Kidney (tissue), 14 donors: ENCODE results near the gene RSL1D1. TPM values are rescaled to one million over a fixed set of nuclear protein-coding genes. Genes with fewer than 3 reads are reported as not detected.

ENCODE experiments used
- DNase-seq, 5 donors: peaks; one replicate each; pipeline ENCODE4 v3.0.0-alpha.2; 2013 to 2020
- FAIRE-seq: peaks from 2 replicates; lab custom pipeline; 2012; peaks lifted over from hg19 to GRCh38; lab: Jason Lieb, UNC
- H3K27ac ChIP-seq, 2 donors: one replicate each; pipeline ENCODE4 v1.7.0; 2013; ENCODE audit warnings: low read depth in 2 of 2, low read length in 2 of 2, inconsistent platforms in 1 of 2
- H3K27me3 ChIP-seq: one replicate; pipeline ENCODE4 v1.7.1; 2013; ENCODE audit warnings: low read length, inconsistent platforms; ENCODE audit not compliant: control insufficient read depth, insufficient read depth
- H3K36me3 ChIP-seq, 3 donors: one replicate each; pipeline versions ENCODE4 v1.7.0 to v1.7.1; 2013; ENCODE audit warnings: low read length in 3 of 3, control low read depth in 1 of 3, inconsistent platforms in 1 of 3; ENCODE audit not compliant: insufficient read depth in 3 of 3, control insufficient read depth in 2 of 3
- H3K4me1 ChIP-seq, 3 donors: one replicate each; pipeline versions ENCODE4 v1.7.0 to v1.7.1; 2013; ENCODE audit warnings: low read length in 3 of 3, inconsistent platforms in 1 of 3, low read depth in 1 of 3; ENCODE audit not compliant: control insufficient read depth in 2 of 3, insufficient read depth in 2 of 3
- H3K4me3 ChIP-seq, 3 donors: one replicate each; pipeline versions ENCODE4 v1.7.0 to v1.8.1; 2013; ENCODE audit warnings: low read length in 3 of 3, control low read depth in 1 of 3, inconsistent platforms in 1 of 3
- H3K9ac ChIP-seq, 3 donors: one replicate each; pipeline versions ENCODE4 v1.7.0 to v1.7.1; 2013; ENCODE audit warnings: low read length in 3 of 3, control low read depth in 1 of 3, inconsistent platforms in 1 of 3
- H3K9me3 ChIP-seq, 3 donors: one replicate each; pipeline versions ENCODE4 v1.7.0 to v1.7.1; 2013; ENCODE audit warnings: low read length in 3 of 3, control low read depth in 1 of 3, inconsistent platforms in 1 of 3; ENCODE audit not compliant: control insufficient read depth in 2 of 3, insufficient read depth in 1 of 3
- CTCF ChIP-seq: IDR thresholded peaks from 3 replicates; pipeline ENCODE4 v1.5.1; 2012; ENCODE audit warnings: mild to moderate bottlenecking, moderate library complexity, borderline replicate concordance; ENCODE audit not compliant: insufficient read depth; ENCODE audit errors: extremely low read depth
- intact Hi-C: fragments of 100-400 bp; cut with DNase I; formaldehyde crosslinking; loops from one replicate; pipeline ENCODE4 v1.11.1; 2022
- polyA plus RNA-seq: library from polyadenylated mRNA; stranded (reverse); fragments of 350-450 nt; fragmentation: Illumina TruSeq; extraction: RNeasy Lipid Tissue Mini Kit (QIAGEN cat#74804); gene quantifications from one replicate; pipeline ENCODE4 v1.2.3, GENCODE V29; 2014; ENCODE audit warnings: low read depth, low replicate concordance; ENCODE audit not compliant: insufficient read depth
- total RNA-seq: library from RNA; stranded (reverse); fragmentation: NEBNext Ultra II Directional; extraction: Animal tissue kit (Norgen Biotek cat#: 25700); gene quantifications from one replicate; pipeline ENCODE4 v1.2.1, GENCODE V29; 2021
- donor health status: control.
- donor health status: control.
- donor health status: control.
- donor health status: control.
- donor health status: control.
- donor health status: DM: yes; HTN: yes; CAD: no.
- donor health status: Normal renal cell carcinoma (clear cell type).

The RSL1D1 gene
- total and polyA plus RNA-seq, 2 donors from 2014 or later, result 55.5 to 101 TPM

- FAIRE-seq, result no peak
- H3K36me3 ChIP-seq, result peaks cover 0 to 3% (median 2%) of the 10 kb centered on the region in 3 donors
- H3K27me3 ChIP-seq, result no peaks in the 10 kb centered on the region
- peak overlapping the region; percentile 71 to 81 (median 78) for H3K4me3 ChIP-seq
- H3K27ac ChIP-seq, result peak overlapping the region; percentile 95 to 98
- peak overlapping the region; percentile 71 to 90 (median 89) for H3K9ac ChIP-seq
- intact Hi-C loops, result no loop called here
- no peak for TF ChIP-seq CTCF
- H3K4me1 ChIP-seq, result peaks cover 0 to 36% (median 35%) of the 10 kb centered on the region in 3 donors
- H3K9me3 ChIP-seq, result no peaks in the 10 kb centered on the region
- DNase-seq, result peak; percentile 49 to 92 (median 78)
These were observed 54.8 kb downstream of the RSL1D1 start for GRCh38 chr16:11796227-11797165.

- Histone ChIP-seq H3K4me3 (peak overlapping the region; percentile 71 to 81 (median 78)), H3K9ac (peak overlapping the region; percentile 71 to 90 (median 89)), H3K4me1 (peaks cover 0 to 42% (median 40%) of the 10 kb centered on the region in 3 donors), H3K36me3 (peaks cover 0 to 3% (median 2%) of the 10 kb centered on the region in 3 donors), H3K27me3 (no peaks in the 10 kb centered on the region), H3K9me3 (no peaks in the 10 kb centered on the region), H3K27ac (peak overlapping the region; percentile 87 to 98)
- no peak for FAIRE-seq
- intact Hi-C loops, result no loop called here
- no peak for TF ChIP-seq CTCF
- DNase-seq, result peak in 2 of 5 donors; percentile 33 to 45
These were observed 55.5 kb downstream of the RSL1D1 start for GRCh38 chr16:11795887-11796226.

- DNase-seq (no peak), FAIRE-seq (no peak)
- H3K4me3 ChIP-seq, result peak overlapping the region in 2 of 3 donors; percentile 71 to 81
- peaks cover 0 to 3% (median 2%) of the 10 kb centered on the region in 3 donors for H3K36me3 ChIP-seq
- H3K27me3 ChIP-seq, result no peaks in the 10 kb centered on the region
- no peak for TF ChIP-seq CTCF
- H3K27ac ChIP-seq, result peak overlapping the region; percentile 87 to 98
- H3K9ac ChIP-seq, result peak overlapping the region in 1 of 3 donors; percentile 90
- no peaks in the 10 kb centered on the region for H3K9me3 ChIP-seq
- H3K4me1 ChIP-seq, result peaks cover 0 to 42% (median 40%) of the 10 kb centered on the region in 3 donors
- intact Hi-C loops, result no loop called here
These were observed 56.1 kb downstream of the RSL1D1 start for GRCh38 chr16:11794996-11795886.
